ENCODE measurements around the gene FOXR2. TPM values are rescaled to one million over a fixed set of nuclear protein-coding genes. Genes with fewer than 3 reads are reported as not detected.

The FOXR2 gene, protein sequence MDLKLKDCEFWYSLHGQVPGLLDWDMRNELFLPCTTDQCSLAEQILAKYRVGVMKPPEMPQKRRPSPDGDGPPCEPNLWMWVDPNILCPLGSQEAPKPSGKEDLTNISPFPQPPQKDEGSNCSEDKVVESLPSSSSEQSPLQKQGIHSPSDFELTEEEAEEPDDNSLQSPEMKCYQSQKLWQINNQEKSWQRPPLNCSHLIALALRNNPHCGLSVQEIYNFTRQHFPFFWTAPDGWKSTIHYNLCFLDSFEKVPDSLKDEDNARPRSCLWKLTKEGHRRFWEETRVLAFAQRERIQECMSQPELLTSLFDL
- not detected for polyA plus RNA-seq (ENCODE audit: insufficient read length in 3 of 3)
- long read RNA-seq, donor 1, result 0 reads
- long read RNA-seq, donor 2, result 0 reads
- long read RNA-seq, donor 3, result 0 reads
- long read RNA-seq, donor 4, result 0 reads
- long read RNA-seq, donor 5, result 0 reads
- long read RNA-seq, donor 6, result 0 reads
- long read RNA-seq, donor 7, result 0 reads
- long read RNA-seq, donor 8, result 0 reads
- long read RNA-seq, donor 9, result 0 reads
- long read RNA-seq, donor 10, result 0 reads
- long read RNA-seq, donor 11, result 0 reads
- long read RNA-seq, donor 12, result 0 reads
- long read RNA-seq, donor 13, result 0 reads
- long read RNA-seq, donor 14, result 0 reads
- long read RNA-seq, donor 15, result 0 reads
- long read RNA-seq, donor 16, result 0 reads

DNA sequence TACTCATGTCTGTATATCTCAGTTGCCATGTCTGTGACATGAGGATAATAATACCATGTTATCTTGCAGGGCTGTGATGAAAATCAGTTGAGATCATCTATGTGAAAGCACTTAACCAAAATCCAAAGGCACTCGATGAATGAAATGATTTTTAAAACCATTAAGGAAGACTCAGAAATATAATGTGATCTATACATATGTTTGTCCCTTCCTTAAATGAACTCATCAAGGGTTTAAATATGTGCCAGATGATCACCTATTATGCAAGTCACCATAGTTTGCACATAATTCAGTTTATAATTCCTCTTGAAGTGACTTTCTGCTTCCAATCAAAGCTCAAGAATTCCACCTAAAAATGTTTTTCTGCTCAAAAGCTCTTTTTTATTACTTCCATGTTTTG lies at the start of gene FOXR2:
FOXR2 (plus strand) TSS at position 301 of the 400 bp plus-strand sequence. CDS start 312 bp downstream, outside the sequence.
- DNase-seq (ENCODE audit: extremely low read depth in 1 of 11, low read depth in 9 of 11, low spot score in 4 of 11), result no peak

DNA sequence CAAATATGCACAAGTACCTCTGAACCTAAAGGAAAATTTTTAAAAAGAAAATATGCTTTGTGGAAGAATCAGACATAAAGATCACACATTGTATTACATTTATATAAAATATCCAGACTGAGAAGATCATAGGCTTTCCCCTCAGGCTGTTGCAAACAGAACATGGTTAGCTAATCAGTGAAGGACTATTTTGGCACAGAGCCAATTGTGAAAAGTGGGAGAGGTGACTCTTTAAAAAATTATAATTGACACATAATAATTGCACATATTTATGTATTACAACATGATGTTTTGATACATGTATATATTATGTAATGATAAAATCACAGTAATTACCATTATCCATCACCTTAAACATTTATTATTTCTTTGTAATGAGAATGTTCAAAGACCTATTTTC lies 44.1 kb upstream of the FOXR2 start:
- DNase-seq (ENCODE audit: extremely low read depth in 1 of 11, low read depth in 9 of 11, low spot score in 4 of 11), result no peak

- no peak for DNase-seq (ENCODE audit: extremely low read depth in 1 of 11, low read depth in 9 of 11, low spot score in 4 of 11)
Observed at GRCh38 chrX:55582447-55582846, 40.8 kb upstream of the FOXR2 start.

- DNase-seq (ENCODE audit: extremely low read depth in 1 of 11, low read depth in 9 of 11, low spot score in 4 of 11), result no peak
Observed at GRCh38 chrX:55593296-55593695, 29.9 kb upstream of the FOXR2 start.

DNA sequence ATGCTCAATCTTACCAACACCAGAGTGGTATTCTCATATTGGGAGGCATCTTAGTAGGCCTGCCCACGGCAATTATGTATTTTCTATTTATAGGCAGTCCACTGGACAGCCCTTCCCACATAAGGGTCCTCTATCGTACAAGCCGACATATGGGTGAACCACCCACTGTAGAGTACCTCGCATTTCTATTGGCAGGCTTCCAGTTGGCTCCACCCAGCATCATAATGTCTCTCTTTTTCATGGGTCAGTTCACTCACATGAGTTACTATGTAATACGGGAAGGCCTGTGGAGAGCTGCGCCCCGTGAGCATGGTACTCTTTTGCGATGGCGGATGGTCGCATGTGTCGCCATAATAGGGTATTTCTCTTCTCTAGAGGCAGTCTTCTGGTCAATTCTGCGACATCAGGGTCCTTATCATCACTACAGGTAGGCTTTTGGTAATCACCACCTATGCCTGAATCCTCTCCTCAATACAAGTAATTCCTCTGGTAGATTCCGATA lies 29.4 kb upstream of the FOXR2 start:
- no peak for DNase-seq (ENCODE audit: extremely low read depth in 1 of 11, low read depth in 9 of 11, low spot score in 4 of 11)

- DNase-seq (ENCODE audit: extremely low read depth in 1 of 11, low read depth in 9 of 11, low spot score in 4 of 11), result no peak
Observed at GRCh38 chrX:55598333-55598732, 24.9 kb upstream of the FOXR2 start.

DNA sequence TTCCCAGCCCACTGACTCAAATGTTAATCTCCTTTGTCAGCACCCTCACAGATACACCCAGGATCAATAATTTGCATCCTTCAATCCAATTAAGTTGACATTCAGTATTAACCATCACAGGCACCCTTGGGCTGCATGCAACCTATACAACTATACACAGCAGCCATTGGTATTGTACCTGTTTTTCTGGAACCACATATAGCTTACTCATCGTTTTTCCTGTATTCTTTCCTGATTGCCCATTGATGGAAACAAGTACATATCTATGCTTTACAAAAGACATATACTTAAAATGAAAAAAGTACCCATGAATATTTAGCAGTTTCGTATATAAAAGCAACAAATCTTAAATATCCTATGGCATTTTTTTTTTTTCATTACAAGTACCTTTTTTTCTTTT lies 3.7 kb upstream of the FOXR2 start:
- no peak for DNase-seq (ENCODE audit: extremely low read depth in 1 of 11, low read depth in 9 of 11, low spot score in 4 of 11)

GRCh38 chrX:55624403-55624802 lies 1.2 kb downstream of the FOXR2 start:
- no peak for DNase-seq (ENCODE audit: extremely low read depth in 1 of 11, low read depth in 9 of 11, low spot score in 4 of 11)

GRCh38 chrX:55636109-55636508 lies 12.9 kb downstream of the FOXR2 start:
- no peak for DNase-seq (ENCODE audit: extremely low read depth in 1 of 11, low read depth in 9 of 11, low spot score in 4 of 11)

DNA sequence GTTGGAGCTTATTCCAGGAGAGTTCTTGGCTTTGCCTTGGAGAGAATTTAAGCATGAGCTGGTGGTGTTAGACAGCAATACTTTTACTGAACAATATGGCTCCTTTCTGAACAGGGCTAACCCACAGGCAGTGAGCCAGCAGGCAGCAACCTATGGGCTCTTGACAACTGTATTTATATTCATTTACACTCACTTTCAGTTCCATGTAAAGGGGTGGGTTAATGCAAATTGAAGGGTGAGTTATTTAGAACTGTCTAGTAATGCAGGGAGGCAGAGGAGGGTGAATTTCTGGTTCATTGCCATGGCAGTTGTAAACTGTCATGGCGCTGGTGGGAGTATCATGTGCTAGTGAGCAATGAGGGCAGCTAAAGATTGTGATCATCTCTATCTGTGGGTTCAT lies 15.7 kb downstream of the FOXR2 start:
- no peak for DNase-seq (ENCODE audit: extremely low read depth in 1 of 11, low read depth in 9 of 11, low spot score in 4 of 11)

- no peak for DNase-seq (ENCODE audit: extremely low read depth in 1 of 11, low read depth in 9 of 11, low spot score in 4 of 11)
Observed at GRCh38 chrX:55640854-55641253, 17.7 kb downstream of the FOXR2 start.

DNA sequence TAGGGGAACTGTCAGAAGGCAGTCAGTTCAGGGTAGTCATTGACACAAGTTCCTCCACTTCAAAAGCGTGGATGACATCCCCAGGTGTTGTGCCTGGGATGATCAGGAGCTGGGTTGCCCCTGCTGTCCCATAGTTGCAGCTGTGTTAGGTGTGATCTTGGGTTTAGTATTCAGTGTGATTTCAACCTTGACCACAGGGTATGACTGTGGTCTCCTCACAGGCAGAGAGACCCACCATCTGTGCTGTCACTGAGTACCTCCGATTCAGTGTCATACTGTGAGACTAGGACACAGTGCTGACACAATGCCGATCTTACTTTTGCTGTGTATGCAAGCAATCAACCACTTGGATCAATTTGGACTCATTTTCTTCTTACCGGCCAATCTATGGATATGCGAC lies 25.2 kb downstream of the FOXR2 start:
- DNase-seq (ENCODE audit: extremely low read depth in 1 of 11, low read depth in 9 of 11, low spot score in 4 of 11), result no peak

DNA sequence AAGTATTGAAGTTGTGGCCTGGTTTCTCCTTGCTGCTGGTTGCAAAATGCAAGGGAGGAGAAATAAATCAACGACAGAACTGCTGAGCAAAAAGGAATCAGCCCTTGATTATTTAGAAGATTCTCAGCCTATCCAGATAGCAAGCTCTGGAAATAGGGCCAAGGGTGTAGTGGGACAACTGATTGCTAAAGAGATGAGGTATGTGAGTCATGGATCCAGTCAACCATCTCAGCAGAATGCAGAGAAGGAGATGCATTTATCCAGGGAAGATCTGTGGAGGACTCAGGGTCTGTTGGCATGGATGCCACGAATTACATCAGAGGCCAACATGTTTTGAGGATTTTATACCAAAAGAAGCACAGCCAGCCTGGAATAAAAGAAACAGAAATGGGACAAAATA lies 36.7 kb downstream of the FOXR2 start:
- DNase-seq (ENCODE audit: extremely low read depth in 1 of 11, low read depth in 9 of 11, low spot score in 4 of 11), result no peak

DNA sequence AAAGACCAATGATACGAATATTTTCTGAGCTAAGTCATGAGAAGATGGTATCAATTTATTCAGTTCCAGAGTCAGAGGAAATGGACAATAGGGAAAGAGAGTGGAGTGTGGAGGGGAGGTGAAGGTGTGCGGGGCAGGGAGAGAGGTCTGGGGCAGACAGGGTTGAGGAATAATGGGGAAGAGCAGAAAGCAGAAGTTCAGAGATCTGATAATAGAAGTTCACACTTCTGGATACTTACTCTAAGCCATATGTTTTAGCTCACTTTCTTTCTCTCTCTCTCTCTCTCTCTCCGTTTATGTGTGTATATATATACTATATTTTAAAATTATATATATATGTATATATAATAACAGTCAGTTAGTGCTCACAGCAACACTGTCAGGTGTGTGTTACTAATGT lies 40.4 kb downstream of the FOXR2 start:
- DNase-seq (ENCODE audit: extremely low read depth in 1 of 11, low read depth in 9 of 11, low spot score in 4 of 11), result no peak

DNA sequence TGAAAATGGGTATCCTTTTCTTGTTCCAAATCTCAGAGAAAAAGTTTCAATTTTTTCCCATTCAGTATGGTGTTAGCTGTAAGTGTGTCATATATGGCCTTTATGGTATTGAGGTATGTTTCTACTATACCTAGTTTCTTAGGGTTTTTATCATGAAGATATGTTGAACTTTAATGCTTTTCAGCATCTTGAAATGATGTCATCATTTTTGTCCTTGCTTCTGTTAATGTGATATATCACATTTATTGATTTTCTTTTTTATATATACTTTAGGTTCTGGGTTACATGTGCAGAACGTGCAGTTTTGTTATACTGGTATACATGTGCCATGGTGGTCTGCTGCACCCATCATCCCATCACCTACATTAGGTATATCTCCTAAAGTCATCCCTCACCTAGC lies 44.9 kb downstream of the FOXR2 start:
- DNase-seq (ENCODE audit: extremely low read depth in 1 of 11, low read depth in 9 of 11, low spot score in 4 of 11), result no peak

Other genes starting within 250 kb of the FOXR2 start
- gene MAGEH1, start 171.3 kb upstream of the FOXR2 start, polyA plus RNA-seq (ENCODE audit: insufficient read length in 3 of 3), result 10 to 100 TPM; 64.1 to 75.0 (median 66.5) TPM
- gene USP51, start 133.6 kb upstream of the FOXR2 start, polyA plus RNA-seq (ENCODE audit: insufficient read length in 3 of 3), result 10 to 100 TPM; 11.1 to 11.8 (median 11.3) TPM
- gene RRAGB, start 94.3 kb downstream of the FOXR2 start, polyA plus RNA-seq (ENCODE audit: insufficient read length in 3 of 3), result 10 to 100 TPM; 35.6 to 42.7 (median 41.8) TPM